ENCODE results near the gene IGF1.

- no peak for TF ChIP-seq CTCF (IDR thresholded peaks at IDR 0.05 in 4 of 5, conservative IDR thresholded peaks at IDR 0.05 in 1 of 5)
- no peak for TF ChIP-seq POLR2A (IDR thresholded peaks at IDR 0.05)
Observed at GRCh38 chr12:102452605-102453004, 27.8 kb downstream of the IGF1 start.
